WI38 (cell line): ENCODE results near the gene TYR.
"Not testable (repeated sequence)": the region's sequence is repeated elsewhere in the genome, so short reads cannot be mapped to it uniquely, and the experiment has no call there.

Experiments
- H3K4me3 ChIP-seq: 2 replicates; pipeline ENCODE4 v1.5.1; 2011; ENCODE audit warnings: low read depth, mild to moderate bottlenecking, control low read depth, low read length
- CTCF ChIP-seq: IDR thresholded peaks from 2 replicates; pipeline ENCODE4 v1.5.1; 2012; ENCODE audit warnings: low read depth, mild to moderate bottlenecking, control low read depth, low read length

TYR gene

GRCh38 chr11:89203814-89204213 lies 26.1 kb downstream of the TYR start:
- TF ChIP-seq CTCF: no peak
- no peak overlapping the region for H3K4me3 ChIP-seq

GRCh38 chr11:89205378-89205777 lies 27.7 kb downstream of the TYR start:
- TF ChIP-seq CTCF: no peak
- no peak overlapping the region for H3K4me3 ChIP-seq

- H3K4me3 ChIP-seq: no peak overlapping the region
- no peak for TF ChIP-seq CTCF
Measured at GRCh38 chr11:89220684-89221339, 43.1 kb downstream of the TYR start.

GRCh38 chr11:89235083-89235482 lies 57.4 kb downstream of the TYR start:
- no peak for TF ChIP-seq CTCF
- no peak overlapping the region for H3K4me3 ChIP-seq

GRCh38 chr11:89235976-89236375 lies 58.3 kb downstream of the TYR start:
- no peak overlapping the region for H3K4me3 ChIP-seq
- TF ChIP-seq CTCF: no peak

- not testable (repeated sequence) for H3K4me3 ChIP-seq
Measured at GRCh38 chr11:89247007-89247406, 69.3 kb downstream of the TYR start.

GRCh38 chr11:89249196-89249595 lies 71.5 kb downstream of the TYR start:
- no peak overlapping the region for H3K4me3 ChIP-seq
- TF ChIP-seq CTCF: no peak

GRCh38 chr11:89261483-89261882 lies 83.8 kb downstream of the TYR start:
- not testable (repeated sequence) for H3K4me3 ChIP-seq
